ENCODE results near the gene RELL2. TPM values are rescaled to one million over a fixed set of nuclear protein-coding genes. Genes with fewer than 3 reads are reported as not detected.

The RELL2 gene
- polyA plus RNA-seq, 4 donors: 0.55 to 2.0 (median 1.2) TPM

- no peak for DNase-seq (ENCODE audit: low read depth in 4 of 4, low spot score in 2 of 4)
Observed at GRCh38 chr5:141672841-141673813, 36.3 kb downstream of the RELL2 start.

- no peak for DNase-seq (ENCODE audit: low read depth in 4 of 4, low spot score in 2 of 4)
Observed at GRCh38 chr5:141674747-141675146, 38.0 kb downstream of the RELL2 start.

- no peak for DNase-seq (ENCODE audit: low read depth in 4 of 4, low spot score in 2 of 4)
Observed at GRCh38 chr5:141675672-141676071, 38.9 kb downstream of the RELL2 start.

DNA sequence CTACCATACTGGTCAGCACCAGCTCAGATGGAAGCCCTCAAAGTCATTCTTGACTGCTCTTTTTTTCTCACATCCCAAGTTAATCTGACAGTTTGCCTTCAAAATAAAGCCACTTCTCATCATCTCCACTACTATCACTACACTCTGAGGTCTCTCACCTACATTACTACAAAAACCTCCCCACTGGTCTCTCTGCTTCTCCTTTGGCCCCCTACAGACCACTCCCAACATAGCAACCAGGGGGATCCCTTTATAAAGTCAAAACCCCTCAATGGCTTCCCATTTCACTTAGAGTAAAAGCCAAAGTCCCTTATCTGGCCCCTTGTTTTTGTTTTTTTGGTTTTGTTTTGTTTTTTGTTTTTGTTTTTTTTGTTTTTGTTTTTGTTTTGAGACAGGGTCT lies 40.6 kb downstream of the RELL2 start:
- DNase-seq (ENCODE audit: low read depth in 4 of 4, low spot score in 2 of 4): no peak

- DNase-seq (ENCODE audit: low read depth in 4 of 4, low spot score in 2 of 4): no peak
Observed at GRCh38 chr5:141680178-141680577, 43.4 kb downstream of the RELL2 start.

- no peak for DNase-seq (ENCODE audit: low read depth in 4 of 4, low spot score in 2 of 4)
Observed at GRCh38 chr5:141680751-141681201, 44.0 kb downstream of the RELL2 start.

DNA sequence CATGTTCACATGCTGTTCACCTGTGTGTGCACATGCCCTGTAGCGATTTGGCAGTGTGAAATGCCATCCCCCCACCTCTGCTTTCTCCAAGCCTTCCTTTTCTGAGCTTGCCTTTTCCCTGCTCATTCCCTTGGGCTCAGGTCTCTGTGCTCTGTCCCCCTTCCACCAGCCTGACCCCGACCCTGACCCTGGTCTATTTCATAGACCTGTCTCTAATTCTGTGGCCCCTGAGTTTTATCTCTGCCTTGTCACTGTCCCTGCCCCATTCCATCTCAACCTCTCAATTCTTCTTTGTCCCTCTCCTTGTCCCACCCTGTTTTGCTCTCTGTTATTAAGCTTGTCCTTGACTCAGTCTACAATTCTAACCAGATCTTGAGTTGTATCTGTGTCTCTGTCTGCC lies 44.5 kb downstream of the RELL2 start:
- DNase-seq (ENCODE audit: low read depth in 4 of 4, low spot score in 2 of 4): no peak

GRCh38 chr5:141681695-141682641 lies 45.2 kb downstream of the RELL2 start, which contains the start of gene ARAP3:
TSS of gene ARAP3 (minus strand) at chr5:141682230. CDS start at chr5:141680486, 1,744 bp downstream.
- peak in 2 of 4 donors; percentile 37 to 38 for DNase-seq (ENCODE audit: low read depth in 4 of 4, low spot score in 2 of 4)

GRCh38 chr5:141683596-141684141 lies 46.9 kb downstream of the RELL2 start:
- no peak for DNase-seq (ENCODE audit: low read depth in 4 of 4, low spot score in 2 of 4)

DNA sequence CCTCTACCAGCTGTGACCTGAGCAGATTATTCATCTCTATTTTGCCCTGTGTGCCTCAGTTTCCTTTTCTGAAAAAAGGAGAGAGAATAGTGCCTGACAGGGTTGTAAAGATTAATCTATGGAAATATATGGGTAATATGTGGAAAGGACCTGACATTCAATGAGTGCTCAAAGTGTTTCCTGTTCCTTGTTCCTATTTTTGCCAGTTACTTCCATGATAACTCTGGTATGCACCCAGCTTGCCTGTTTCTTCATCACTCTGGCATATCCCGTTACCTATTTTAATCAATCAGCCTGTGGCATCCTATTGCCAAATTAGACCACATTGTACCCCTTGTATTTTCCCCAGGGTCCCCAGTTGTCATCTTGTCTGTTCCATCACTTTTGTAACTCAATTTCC lies 48.8 kb downstream of the RELL2 start:
- DNase-seq (ENCODE audit: low read depth in 4 of 4, low spot score in 2 of 4): no peak

DNA sequence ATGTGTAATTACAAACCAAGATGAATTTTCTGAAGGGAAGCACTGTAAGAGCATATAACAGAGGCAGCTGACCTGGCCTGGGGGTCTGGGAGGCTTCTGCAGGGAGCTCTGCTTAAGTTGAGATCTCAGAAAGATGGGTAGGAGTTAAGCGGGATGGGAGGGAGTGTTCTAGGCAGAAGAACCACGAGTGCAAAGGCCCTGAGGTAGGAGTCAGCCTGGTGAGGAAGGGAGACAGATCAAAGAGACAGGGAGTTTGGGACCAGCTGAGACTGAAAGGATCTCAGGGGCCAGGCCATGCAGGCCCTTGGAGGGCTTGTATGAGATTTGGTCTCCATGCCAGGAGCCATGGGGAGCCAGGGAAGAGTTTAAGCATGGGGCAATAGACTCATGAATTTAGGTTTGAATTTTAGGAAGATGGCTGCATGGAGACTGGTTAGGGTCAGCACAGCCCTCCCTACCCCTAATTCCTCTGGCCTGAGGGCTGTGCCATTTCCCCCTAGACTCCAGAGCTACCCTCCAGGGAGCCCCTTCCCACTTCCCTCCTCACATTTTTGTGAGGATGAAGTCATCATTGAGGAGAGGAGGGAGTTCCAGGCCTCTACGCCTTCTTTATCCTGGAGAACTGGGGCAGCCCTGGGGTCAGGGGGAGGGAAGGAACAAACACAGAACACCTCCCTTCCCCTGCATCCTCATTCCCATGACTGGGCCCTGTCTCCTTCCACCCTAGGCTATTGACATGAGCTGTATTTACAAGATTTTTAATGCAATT lies 50.0 kb downstream of the RELL2 start:
- no peak for DNase-seq (ENCODE audit: low read depth in 4 of 4, low spot score in 2 of 4)

Other genes with a start within 250 kb of the RELL2 start
- 1 to 10 TPM; 4.4 to 6.1 (median 5.8) TPM for gene PCDHGB4, start 249.3 kb upstream of the RELL2 start, polyA plus RNA-seq (ENCODE audit: insufficient read length in 4 of 4)
- under 1 TPM; 0.46 to 0.55 (median 0.51) TPM for gene PCDHGA8, start 244.4 kb upstream of the RELL2 start, polyA plus RNA-seq (ENCODE audit: insufficient read length in 4 of 4)
- gene PCDHGB5, start 239.1 kb upstream of the RELL2 start, polyA plus RNA-seq (ENCODE audit: insufficient read length in 4 of 4): 10 to 100 TPM in 2 of 4 donors, 1 to 10 TPM in 2; 8.8 to 10.6 (median 10.0) TPM
- 1 to 10 TPM; 5.0 to 6.4 (median 5.3) TPM for gene PCDHGA9, start 234.2 kb upstream of the RELL2 start, polyA plus RNA-seq (ENCODE audit: insufficient read length in 4 of 4)
- 1 to 10 TPM; 6.3 to 7.9 (median 7.4) TPM for gene PCDHGB6, start 229.0 kb upstream of the RELL2 start, polyA plus RNA-seq (ENCODE audit: insufficient read length in 4 of 4)
- gene PCDHGA10, start 224.0 kb upstream of the RELL2 start, polyA plus RNA-seq (ENCODE audit: insufficient read length in 4 of 4): 1 to 10 TPM; 3.1 to 3.8 (median 3.6) TPM
- 10 to 100 TPM; 14.0 to 17.5 (median 14.3) TPM for gene PCDHGB7, start 219.3 kb upstream of the RELL2 start, polyA plus RNA-seq (ENCODE audit: insufficient read length in 4 of 4)
- 1 to 10 TPM; 4.6 to 5.6 (median 5.1) TPM for gene PCDHGA11, start 215.9 kb upstream of the RELL2 start, polyA plus RNA-seq (ENCODE audit: insufficient read length in 4 of 4)
- 1 to 10 TPM; 1.1 to 2.4 (median 1.5) TPM for gene PCDHGA12, start 206.5 kb upstream of the RELL2 start, polyA plus RNA-seq (ENCODE audit: insufficient read length in 4 of 4)
- 100 to 1,000 TPM in 3 of 4 donors, 10 to 100 TPM in 1; 88.8 to 152 (median 118) TPM for gene PCDHGC3, start 161.0 kb upstream of the RELL2 start, polyA plus RNA-seq (ENCODE audit: insufficient read length in 4 of 4)
- gene PCDHGC4, start 152.0 kb upstream of the RELL2 start, polyA plus RNA-seq (ENCODE audit: insufficient read length in 4 of 4): 1 to 10 TPM; 2.8 to 4.1 (median 3.0) TPM
- 1 to 10 TPM in 1 of 4 donors, under 1 TPM in 3; 0.22 to 1.1 (median 0.55) TPM for gene PCDHGC5, start 147.9 kb upstream of the RELL2 start, polyA plus RNA-seq (ENCODE audit: insufficient read length in 4 of 4)
- 10 to 100 TPM; 63.1 to 75.5 (median 68.4) TPM for gene DIAPH1, start 18.0 kb upstream of the RELL2 start, polyA plus RNA-seq (ENCODE audit: insufficient read length in 4 of 4)
- gene HDAC3, start 148 bp upstream of the RELL2 start, polyA plus RNA-seq (ENCODE audit: insufficient read length in 4 of 4): 100 to 1,000 TPM in 2 of 4 donors, 10 to 100 TPM in 2; 82.6 to 125 (median 106) TPM
- gene FCHSD1, start 14.4 kb downstream of the RELL2 start, polyA plus RNA-seq (ENCODE audit: insufficient read length in 4 of 4): 10 to 100 TPM in 3 of 4 donors, 1 to 10 TPM in 1; 9.5 to 20.2 (median 14.6) TPM
- 10 to 100 TPM; 17.6 to 25.9 (median 21.6) TPM for gene ARAP3, start 45.2 kb downstream of the RELL2 start, polyA plus RNA-seq (ENCODE audit: insufficient read length in 4 of 4)
- gene PCDH1, start 241.4 kb downstream of the RELL2 start, polyA plus RNA-seq (ENCODE audit: insufficient read length in 4 of 4): 10 to 100 TPM; 19.7 to 29.1 (median 26.9) TPM

Measured in left renal cortex interstitium (tissue), 4 donors.